Lung (tissue), 12 donors: Measurements from ENCODE around the gene SRCAP. TPM values are rescaled to one million over a fixed set of nuclear protein-coding genes. Genes with fewer than 3 reads are reported as not detected.

Source experiments
- ATAC-seq: fragments of 200-7000 bp; cut with Tn5 transposase; one replicate; pipeline ENCODE4 v1.9.1; 2020; ENCODE audit warnings: moderate number of reproducible peaks; ENCODE audit not compliant: insufficient read depth, low FRiP score
- DNase-seq, 3 donors: peaks; one replicate each; pipeline ENCODE4 v3.0.0-alpha.2; 2013 to 2017
- H3K27ac ChIP-seq, 2 donors: one replicate each; pipeline ENCODE4 v1.5.1; 2013; ENCODE audit warnings: mild to moderate bottlenecking in 2 of 2, moderate library complexity in 2 of 2, control low read depth in 1 of 2, inconsistent platforms in 1 of 2, low read depth in 1 of 2, low read length in 1 of 2
- H3K27me3 ChIP-seq, 3 donors: one replicate each; pipeline ENCODE4 v1.5.1; 2013; ENCODE audit warnings: low read length in 2 of 3; ENCODE audit not compliant: control insufficient read depth in 3 of 3, insufficient read depth in 3 of 3
- H3K36me3 ChIP-seq, 4 donors: one replicate each; pipeline ENCODE4 v1.5.1; 2013; ENCODE audit warnings: low read length in 4 of 4, mild to moderate bottlenecking in 1 of 4, moderate library complexity in 1 of 4; ENCODE audit not compliant: control insufficient read depth in 4 of 4, insufficient read depth in 4 of 4
- H3K4me1 ChIP-seq, 5 donors: one replicate each; pipeline ENCODE4 v1.5.1; 2013; ENCODE audit warnings: low read length in 5 of 5, mild to moderate bottlenecking in 2 of 5, moderate library complexity in 1 of 5; ENCODE audit not compliant: control insufficient read depth in 5 of 5, insufficient read depth in 5 of 5
- H3K4me3 ChIP-seq: one replicate; pipeline ENCODE4 v1.5.1; 2013; ENCODE audit warnings: mild to moderate bottlenecking, control low read depth, moderate library complexity
- H3K9ac ChIP-seq, 2 donors: one replicate each; pipeline ENCODE4 v1.5.1; 2013; ENCODE audit warnings: low read length in 2 of 2, control low read depth in 1 of 2; ENCODE audit not compliant: insufficient read depth in 1 of 2
- H3K9me3 ChIP-seq, 4 donors: one replicate each; pipeline ENCODE4 v1.5.1; 2013; ENCODE audit warnings: low read length in 3 of 4, mild to moderate bottlenecking in 1 of 4, moderate library complexity in 1 of 4; ENCODE audit not compliant: control insufficient read depth in 4 of 4, insufficient read depth in 3 of 4
- CTCF ChIP-seq: IDR thresholded peaks from 2 replicates; pipeline ENCODE4 v1.5.1; 2012; ENCODE audit warnings: mild to moderate bottlenecking; ENCODE audit errors: control extremely low read depth, extremely low read depth
- WGBS, 2 donors: extraction: QIAGEN DNeasy Blood & Tissue Kit; methylation state at CpG; one replicate each; pipeline ENCODE4 v1.1.7; 2013; 5-methylcytosine and 5-hydroxymethylcytosine counted together
- polyA plus RNA-seq, 2 donors: library from polyadenylated mRNA; stranded (reverse); fragments of 200-250 nt; gene quantifications; one replicate each; pipeline ENCODE4 v1.2.1, GENCODE V29; 2013
- total RNA-seq, 2 donors: library from RNA; depleted of rRNA in 1 of 2; stranded (reverse); fragments of >200 nt in 1 of 2; gene quantifications; one replicate each; pipeline ENCODE4 v1.2.1, GENCODE V29; 2014 to 2021
- donor health status: control.
- donor health status: control.
- donor health status: Bipolar disorder and iron deficiency.
- donor health status: healthy.
- donor health status: DM: yes; HTN: yes; CAD: no.

Gene SRCAP
- total and polyA plus RNA-seq, 4 donors: 13.4 to 61.0 (median 31.3) TPM

DNA sequence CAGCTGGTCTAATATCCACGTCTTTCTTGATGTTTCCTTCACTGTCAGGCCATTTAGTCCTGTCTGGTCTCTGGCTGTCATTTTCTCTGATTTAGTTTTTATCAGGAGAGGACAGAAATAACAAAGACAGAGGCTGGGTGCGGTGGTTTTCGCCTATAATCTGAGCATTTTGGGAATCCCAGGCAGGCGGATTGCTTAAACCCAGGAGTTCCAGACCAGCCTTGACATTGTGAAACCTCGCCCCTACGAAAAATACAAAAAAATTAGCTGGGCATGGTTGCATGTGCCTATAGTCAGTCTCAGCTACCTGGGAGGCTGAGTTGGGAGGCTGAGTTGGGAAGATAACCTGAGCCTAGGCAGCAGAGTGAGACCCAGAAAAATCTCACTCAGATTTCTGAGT is 7.1 kb downstream of the SRCAP start:
- TF ChIP-seq CTCF: no peak
- ATAC-seq (no peak), DNase-seq (no peak)
- H3K36me3 ChIP-seq: peaks cover 51 to 69% (median 67%) of the 10 kb centered on the region in 4 donors
- no peaks in the 10 kb centered on the region for H3K27me3 ChIP-seq
- H3K9ac ChIP-seq: no peak overlapping the region
- no peaks in the 10 kb centered on the region for H3K4me1 ChIP-seq
- H3K9me3 ChIP-seq: no peaks in the 10 kb centered on the region
- 92 to 96% methylated on average over 6 of the region's 6 CpGs for WGBS, 2 donors
- H3K4me3 ChIP-seq: no peak overlapping the region
- no peak overlapping the region for H3K27ac ChIP-seq

- Histone ChIP-seq H3K36me3 (peaks cover 49 to 81% (median 75%) of the 10 kb centered on the region in 4 donors), H3K4me1 (no peaks in the 10 kb centered on the region), H3K27me3 (no peaks in the 10 kb centered on the region), H3K4me3 (no peak overlapping the region), H3K27ac (no peak overlapping the region), H3K9ac (no peak overlapping the region), H3K9me3 (no peaks in the 10 kb centered on the region)
- no peak for TF ChIP-seq CTCF
- ATAC-seq (no peak), DNase-seq (no peak)
- WGBS, 2 donors: 98 to 99% methylated on average over 4 of the region's 4 CpGs
Observed at GRCh38 chr16:30710971-30711370, 12.0 kb downstream of the SRCAP start.

- Histone ChIP-seq H3K27me3 (no peaks in the 10 kb centered on the region), H3K4me1 (no peaks in the 10 kb centered on the region), H3K9ac (no peak overlapping the region), H3K4me3 (no peak overlapping the region), H3K9me3 (no peaks in the 10 kb centered on the region), H3K36me3 (peaks cover 51 to 79% (median 77%) of the 10 kb centered on the region in 4 donors), H3K27ac (no peak overlapping the region)
- ATAC-seq (no peak), DNase-seq (no peak)
- no peak for TF ChIP-seq CTCF
- 93 to 100% methylated on average over 1 of the region's 1 CpG for WGBS, 2 donors
Observed at GRCh38 chr16:30711712-30712111, 12.7 kb downstream of the SRCAP start.
